GM21737 (cell line): ENCODE results near the gene PYHIN1.

Experiments used
- ATAC-seq: cut with Tn5 transposase; IDR thresholded peaks from one replicate; pipeline ENCODE4 v1.9.1; 2021; ENCODE audit warnings: mild to moderate bottlenecking, moderate library complexity; ENCODE audit not compliant: unreplicated experiment

PYHIN1 gene

GRCh38 chr1:159011751-159012150 is 80.4 kb downstream of the PYHIN1 start:
- ATAC-seq: no peak

GRCh38 chr1:159012495-159012894 is 81.1 kb downstream of the PYHIN1 start:
- no peak for ATAC-seq

GRCh38 chr1:159014003-159014571 is 82.7 kb downstream of the PYHIN1 start:
- ATAC-seq: no peak

GRCh38 chr1:159014851-159015250 is 83.5 kb downstream of the PYHIN1 start:
- ATAC-seq: no peak

GRCh38 chr1:159015440-159015909 is 84.1 kb downstream of the PYHIN1 start:
- peak; percentile 84 for ATAC-seq

- ATAC-seq: no peak
Observed at GRCh38 chr1:159023723-159024122, 92.4 kb downstream of the PYHIN1 start.

- no peak for ATAC-seq
Observed at GRCh38 chr1:159025043-159025442, 93.7 kb downstream of the PYHIN1 start.
